ENCODE results near the gene SACS. TPM values are rescaled to one million over a fixed set of nuclear protein-coding genes. Genes with fewer than 3 reads are reported as not detected.

Gene SACS
- total RNA-seq, 4 donors from 2014 or later: 7.1 to 9.3 (median 8.3) TPM

GRCh38 chr13:23377579-23377978 is 55.9 kb downstream of the SACS start:
- Histone ChIP-seq H3K4me3 (replicated peaks in 1 of 3) (no peak overlapping the region), H3K36me3 (no peaks in the 10 kb centered on the region), H3K27ac (peak overlapping the region in 1 of 3 donors; percentile 7), H3K9me3 (no peaks in the 10 kb centered on the region), H3K4me1 (peaks cover 4 to 13% of the 10 kb centered on the region in 2 donors), H3K27me3 (no peaks in the 10 kb centered on the region)
- TF ChIP-seq, protein P1, sequence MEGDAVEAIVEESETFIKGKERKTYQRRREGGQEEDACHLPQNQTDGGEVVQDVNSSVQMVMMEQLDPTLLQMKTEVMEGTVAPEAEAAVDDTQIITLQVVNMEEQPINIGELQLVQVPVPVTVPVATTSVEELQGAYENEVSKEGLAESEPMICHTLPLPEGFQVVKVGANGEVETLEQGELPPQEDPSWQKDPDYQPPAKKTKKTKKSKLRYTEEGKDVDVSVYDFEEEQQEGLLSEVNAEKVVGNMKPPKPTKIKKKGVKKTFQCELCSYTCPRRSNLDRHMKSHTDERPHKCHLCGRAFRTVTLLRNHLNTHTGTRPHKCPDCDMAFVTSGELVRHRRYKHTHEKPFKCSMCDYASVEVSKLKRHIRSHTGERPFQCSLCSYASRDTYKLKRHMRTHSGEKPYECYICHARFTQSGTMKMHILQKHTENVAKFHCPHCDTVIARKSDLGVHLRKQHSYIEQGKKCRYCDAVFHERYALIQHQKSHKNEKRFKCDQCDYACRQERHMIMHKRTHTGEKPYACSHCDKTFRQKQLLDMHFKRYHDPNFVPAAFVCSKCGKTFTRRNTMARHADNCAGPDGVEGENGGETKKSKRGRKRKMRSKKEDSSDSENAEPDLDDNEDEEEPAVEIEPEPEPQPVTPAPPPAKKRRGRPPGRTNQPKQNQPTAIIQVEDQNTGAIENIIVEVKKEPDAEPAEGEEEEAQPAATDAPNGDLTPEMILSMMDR (IDR thresholded peaks at IDR 0.05): no peak
- no peak for TF ChIP-seq POLR2A (IDR thresholded peaks at IDR 0.05)
- no peak for DNase-seq
- intact Hi-C loops (cut with DNase I): no loop called here
- 78 to 83% methylated on average over 7 of the region's 7 CpGs for WGBS, 2 donors

- 1 to 2% methylated on average over 20 to 35 of the region's 117 CpGs for WGBS, 2 donors
- Histone ChIP-seq H3K4me3 (replicated peaks in 1 of 3) (peak overlapping the region; percentile 63 to 90 (median 72)), H3K4me1 (peaks cover 4 to 13% of the 10 kb centered on the region in 2 donors), H3K9me3 (no peaks in the 10 kb centered on the region), H3K36me3 (no peaks in the 10 kb centered on the region), H3K27ac (peak overlapping the region; percentile 29 to 83 (median 57)), H3K27me3 (no peaks in the 10 kb centered on the region)
- intact Hi-C loops (cut with DNase I): no loop called here
- TF ChIP-seq POLR2A (IDR thresholded peaks at IDR 0.05): peak in 1 of 2 donors; percentile 72
- TF ChIP-seq, protein P1 (IDR thresholded peaks at IDR 0.05): peak in 3 of 6 experiments; percentile 15 to 34 (median 16)
- peak; percentile 94 for DNase-seq
Observed at GRCh38 chr13:23375001-23375971, 58.2 kb downstream of the SACS start.

DNA sequence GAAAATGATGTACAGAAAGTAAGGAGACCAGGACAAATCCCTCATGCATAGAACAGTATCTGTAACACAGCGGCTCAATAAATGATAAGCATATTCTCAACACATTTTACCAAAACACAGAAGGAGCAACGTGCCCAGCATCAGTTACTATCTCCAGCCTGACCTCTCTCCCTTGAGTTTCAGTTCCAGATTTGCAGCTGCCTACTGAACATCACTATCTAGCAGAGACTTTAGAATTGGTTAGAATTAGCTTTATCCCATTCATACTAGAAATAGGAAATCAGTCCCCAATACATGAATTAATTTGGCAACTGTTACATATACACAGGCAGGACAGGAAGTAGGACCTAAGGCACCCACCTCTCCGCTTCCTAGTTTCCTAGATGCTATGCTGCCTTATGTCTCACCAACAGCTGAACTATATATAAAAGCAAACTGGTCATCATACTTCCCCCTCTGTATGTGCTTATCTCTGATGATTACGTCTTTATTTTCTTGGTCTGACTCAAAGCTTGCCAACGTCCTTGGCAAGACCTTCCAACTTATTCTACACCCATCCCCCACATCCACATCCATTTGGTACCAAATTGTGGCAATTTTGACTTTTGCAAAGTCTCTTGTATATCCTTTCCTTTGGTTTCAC is 61.1 kb downstream of the SACS start:
- H3K9me3 ChIP-seq: no peaks in the 10 kb centered on the region
- intact Hi-C loops (cut with DNase I): no loop called here
- peaks cover 0 to under 1% of the 10 kb centered on the region in 2 donors for H3K36me3 ChIP-seq
- TF ChIP-seq, protein P1 (IDR thresholded peaks at IDR 0.05): no peak
- no peak for TF ChIP-seq POLR2A (IDR thresholded peaks at IDR 0.05)
- no peak overlapping the region for H3K4me3 ChIP-seq (replicated peaks in 1 of 3)
- WGBS, 2 donors: 59 to 66% methylated on average over 5 of the region's 5 CpGs
- no peak for DNase-seq
- no peaks in the 10 kb centered on the region for H3K27me3 ChIP-seq
- peaks cover 3 to 4% of the 10 kb centered on the region in 2 donors for H3K4me1 ChIP-seq
- H3K27ac ChIP-seq: no peak overlapping the region

- H3K4me3 ChIP-seq (replicated peaks in 1 of 3): no peak overlapping the region
- WGBS, 2 donors: 96% methylated on average over 6 of the region's 6 CpGs
- TF ChIP-seq POLR2A (IDR thresholded peaks at IDR 0.05): no peak
- TF ChIP-seq, protein P1 (IDR thresholded peaks at IDR 0.05): no peak
- no peaks in the 10 kb centered on the region for H3K4me1 ChIP-seq
- no peaks in the 10 kb centered on the region for H3K27me3 ChIP-seq
- intact Hi-C loops (cut with DNase I): no loop called here
- H3K9me3 ChIP-seq: no peaks in the 10 kb centered on the region
- no peak overlapping the region for H3K27ac ChIP-seq
- peaks cover 3 to 4% of the 10 kb centered on the region in 2 donors for H3K36me3 ChIP-seq
- no peak for DNase-seq
Observed at GRCh38 chr13:23367907-23368306, 65.6 kb downstream of the SACS start.
